ENCODE measurements around the gene ZNF518A. TPM values are rescaled to one million over a fixed set of nuclear protein-coding genes. Genes with fewer than 3 reads are reported as not detected.

The ZNF518A gene
- total and polyA plus RNA-seq, 2 of the 8 experiments (the other 6 are each of a cell fraction or from before 2014, with no cell fraction given): 6.6 to 34.8 TPM

- TF ChIP-seq CHD7 (IDR thresholded peaks at IDR 0.05; ENCODE audit: insufficient replicate concordance, low read length) (no peak), ATF2 (IDR thresholded peaks at IDR 0.05; ENCODE audit: low read length) (no peak), CTBP2 (IDR thresholded peaks at IDR 0.05; ENCODE audit: borderline replicate concordance, insufficient read depth, insufficient read length, low read length) (no peak), JUND (IDR thresholded peaks at IDR 0.05; ENCODE audit: low read length) (no peak), POLR2AphosphoS5 (IDR thresholded peaks at IDR 0.05; ENCODE audit: low read depth, low read length) (no peak), CHD1 (IDR thresholded peaks at IDR 0.05; ENCODE audit: low read depth, low read length) (no peak), NRF1 (IDR thresholded peaks at IDR 0.05; ENCODE audit: low read depth, low read length) (no peak), E2F6 (IDR thresholded peaks at IDR 0.05) (no peak), YY1 (IDR thresholded peaks at IDR 0.05; ENCODE audit: low read depth, low read length) (no peak)
Measured at GRCh38 chr10:96107623-96108038, 22.5 kb upstream of the ZNF518A start (continued).

Measured in H1 (cell line).